Umbilical cord (tissue), 2 donors: ENCODE results near the gene CLSTN2. TPM values are rescaled to one million over a fixed set of nuclear protein-coding genes. Genes with fewer than 3 reads are reported as not detected.

Experiments
- DNase-seq: peaks from one replicate; pipeline ENCODE4 v3.0.0-alpha.2; 2015; ENCODE audit warnings: low spot score
- total RNA-seq: library from RNA; depleted of rRNA; stranded (reverse); fragments of >200 nt; gene quantifications from one replicate; pipeline ENCODE4 v1.2.3, GENCODE V29; 2014; ENCODE audit warnings: low replicate concordance; ENCODE audit not compliant: insufficient read depth

The CLSTN2 gene
- total RNA-seq, 1 donor from 2014 or later = 8.9 TPM

DNA sequence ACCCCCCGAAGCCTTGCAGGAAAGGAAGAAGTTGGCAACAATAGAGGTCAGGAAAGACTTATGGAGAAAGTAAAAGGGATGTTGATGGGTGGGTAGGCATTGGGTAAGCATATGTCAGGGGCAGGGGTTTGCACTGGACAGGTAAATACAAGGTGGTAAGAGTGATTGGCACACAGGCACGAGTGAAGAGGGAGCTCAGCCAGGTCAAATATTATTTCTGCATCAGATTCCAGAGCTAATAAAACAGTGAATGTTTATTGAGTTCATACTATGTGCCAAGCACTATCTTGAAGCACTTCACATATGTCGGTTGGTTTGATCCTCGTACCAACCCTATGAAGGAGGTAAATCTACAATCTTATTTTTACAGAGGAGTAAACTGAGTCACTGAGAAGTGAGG is 6.6 kb downstream of the CLSTN2 start:
- no peak for DNase-seq

DNA sequence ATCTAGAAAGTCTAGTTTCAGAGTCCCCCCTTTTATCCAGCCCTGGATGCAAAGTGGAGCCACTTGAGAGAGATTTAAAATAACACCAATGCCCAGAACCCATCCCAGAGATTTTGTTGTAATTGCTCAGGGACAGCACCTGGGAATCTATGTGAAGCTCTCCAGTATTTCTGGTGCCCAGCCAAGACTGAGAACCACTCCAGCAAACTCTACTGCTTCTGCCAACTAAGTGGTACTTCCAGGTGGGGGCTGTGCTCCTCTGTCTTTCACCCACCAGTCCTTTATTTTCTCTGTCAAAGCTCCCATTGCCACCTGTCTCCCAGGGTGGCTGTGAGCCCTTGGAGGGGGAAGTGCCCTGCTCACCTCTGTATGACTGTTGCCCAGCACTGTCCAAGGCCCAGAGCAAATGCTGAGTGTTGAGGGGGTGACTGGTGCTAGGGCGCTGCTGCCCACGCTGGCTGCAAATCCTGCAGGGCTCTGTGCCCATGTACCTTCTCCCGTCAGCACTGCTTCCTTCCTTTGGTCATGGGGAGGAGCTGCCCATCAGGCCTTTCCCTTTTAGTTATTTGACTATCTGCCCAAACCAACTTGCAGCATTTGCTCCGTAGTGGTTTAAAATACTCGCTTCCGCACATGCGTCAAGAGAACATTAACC is 9.4 kb downstream of the CLSTN2 start:
- DNase-seq = no peak

- DNase-seq = no peak
Observed at GRCh38 chr3:139945386-139945785, 10.4 kb downstream of the CLSTN2 start.

GRCh38 chr3:139945942-139946341 is 11.0 kb downstream of the CLSTN2 start:
- DNase-seq = no peak

DNA sequence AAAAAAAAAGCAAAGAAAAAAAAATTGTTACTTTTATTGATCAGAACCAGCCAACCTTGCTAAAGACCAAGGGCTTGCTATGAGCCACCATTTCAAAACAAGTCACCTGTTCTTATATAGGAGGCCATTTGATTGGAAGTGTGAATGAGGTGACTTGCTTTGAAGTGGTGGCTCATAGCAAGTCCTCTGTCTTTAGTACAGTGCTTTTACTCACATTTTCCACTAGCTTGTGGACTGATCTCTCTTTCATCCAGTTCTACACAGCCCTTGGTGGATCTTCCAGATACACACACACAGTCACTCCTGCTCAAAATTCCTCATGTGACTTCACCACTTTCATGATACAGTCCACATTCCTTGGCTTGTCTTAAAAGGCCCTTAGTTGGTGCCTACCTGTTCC is 13.5 kb downstream of the CLSTN2 start:
- no peak for DNase-seq

- no peak for DNase-seq
Observed at GRCh38 chr3:139948898-139949297, 13.9 kb downstream of the CLSTN2 start.

DNA sequence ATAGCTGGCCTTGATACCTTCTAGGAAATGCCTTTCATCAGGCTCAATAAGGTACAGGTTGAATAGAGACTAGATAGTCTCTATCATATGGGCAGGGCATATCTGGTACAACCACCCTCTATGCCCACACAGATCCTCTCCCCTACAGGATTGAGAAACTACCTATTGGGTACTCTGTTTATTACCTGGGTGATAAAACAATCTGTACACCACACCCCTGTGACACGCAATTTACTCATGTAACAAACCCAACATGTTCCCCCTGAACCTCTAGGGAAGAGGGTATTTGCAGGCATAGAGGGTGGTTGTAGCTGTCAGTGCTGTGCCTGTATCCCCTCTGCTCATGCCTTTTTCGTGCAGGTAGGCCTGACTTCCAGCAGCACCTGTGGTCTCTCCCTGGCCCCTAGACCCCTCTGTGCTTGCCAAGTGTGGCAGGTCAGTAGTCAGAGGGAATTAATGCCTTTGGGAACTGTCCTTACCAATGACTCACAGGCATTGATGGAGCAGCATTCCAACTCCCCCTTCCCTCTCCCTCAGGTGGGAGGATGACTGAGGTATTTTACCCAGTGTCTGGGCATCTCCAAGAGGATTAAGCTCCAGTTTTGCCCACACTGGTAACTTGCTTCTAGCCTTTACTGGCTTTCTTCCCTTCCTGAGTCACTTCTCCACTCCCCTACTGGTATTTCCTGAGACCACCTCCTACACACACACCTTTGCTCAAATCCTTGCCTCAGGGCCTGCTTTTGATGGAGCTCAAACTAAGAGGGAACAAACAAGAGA is 18.3 kb downstream of the CLSTN2 start:
- no peak for DNase-seq

- no peak for DNase-seq
Observed at GRCh38 chr3:139954146-139954860, 19.3 kb downstream of the CLSTN2 start.

- DNase-seq = no peak
Observed at GRCh38 chr3:139957844-139958243, 22.9 kb downstream of the CLSTN2 start.

DNA sequence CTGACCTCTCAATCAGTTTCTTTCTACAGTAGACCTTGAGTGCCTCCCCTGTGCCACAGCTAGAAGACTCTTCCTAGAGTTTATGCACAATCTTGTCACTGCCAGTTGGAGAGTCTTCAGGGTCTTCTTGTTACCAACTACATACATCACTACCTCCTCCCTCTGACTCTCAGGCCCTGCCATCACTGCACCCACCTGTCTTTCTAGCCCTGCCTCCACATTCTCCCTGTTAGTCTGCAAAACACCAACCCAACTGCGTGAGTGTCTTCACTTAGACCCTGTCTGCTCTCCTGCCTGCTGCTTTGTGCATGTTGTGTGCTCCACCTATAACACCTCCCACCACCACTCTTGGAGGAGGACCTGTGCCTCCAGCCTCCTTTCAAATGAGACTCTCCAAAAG is 34.4 kb downstream of the CLSTN2 start:
- no peak for DNase-seq

- no peak for DNase-seq
Observed at GRCh38 chr3:139970526-139970925, 35.5 kb downstream of the CLSTN2 start.

DNA sequence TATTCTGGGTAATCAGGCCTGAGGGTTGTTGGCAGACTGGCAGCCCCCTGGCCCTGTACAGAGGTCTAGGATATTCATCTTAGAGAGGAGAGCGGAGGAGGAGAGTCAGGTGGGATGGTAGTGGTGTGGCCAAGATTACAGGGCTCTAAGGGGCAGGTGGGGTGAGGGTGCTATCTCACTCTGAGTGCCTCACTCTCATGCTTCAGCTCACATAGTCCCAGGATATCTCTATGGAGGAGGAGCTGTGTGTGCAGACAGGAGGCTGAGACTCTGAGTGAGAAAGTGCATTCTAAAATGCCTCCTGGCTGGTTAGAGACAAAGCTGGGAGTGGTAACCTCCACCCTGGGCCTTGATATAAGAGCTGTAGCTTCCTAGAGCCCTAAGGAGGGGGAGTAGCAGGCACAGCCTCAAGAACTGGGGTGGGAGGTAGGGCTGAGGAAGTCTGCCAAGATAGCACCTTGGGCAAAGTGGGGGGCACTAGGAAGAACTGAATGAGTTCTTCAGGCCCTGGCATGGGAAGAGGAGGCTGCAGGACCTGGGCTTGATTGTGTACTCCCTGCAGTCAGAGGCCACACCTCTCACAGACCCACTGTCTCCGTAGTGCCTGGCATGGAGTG is 39.9 kb downstream of the CLSTN2 start:
- DNase-seq = no peak

GRCh38 chr3:139975594-139976365 is 40.8 kb downstream of the CLSTN2 start:
- DNase-seq = peak; percentile 55

- no peak for DNase-seq
Observed at GRCh38 chr3:139978966-139979365, 44.0 kb downstream of the CLSTN2 start.

DNA sequence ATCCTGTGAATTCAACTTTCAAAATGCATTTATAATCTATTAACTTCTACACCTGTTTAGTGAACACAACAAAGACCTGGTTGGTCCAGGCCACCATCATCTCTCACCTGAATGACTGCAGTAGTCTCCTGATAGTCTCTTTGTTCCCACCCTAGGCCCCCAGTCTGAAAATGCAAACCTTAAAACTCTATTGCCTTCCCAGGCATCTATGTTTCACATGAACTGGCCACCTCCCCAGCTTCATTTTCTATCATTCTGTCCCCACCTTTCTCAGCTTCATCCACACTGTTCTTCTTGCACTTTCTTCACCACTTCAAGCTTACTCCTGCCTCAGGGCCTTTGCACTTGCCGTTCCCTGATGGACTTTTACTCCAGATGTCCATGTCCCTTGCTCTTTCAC is 45.0 kb downstream of the CLSTN2 start:
- DNase-seq = no peak

- DNase-seq = peak; percentile 3
Observed at GRCh38 chr3:139982404-139982803, 47.4 kb downstream of the CLSTN2 start.

GRCh38 chr3:139985576-139985975 is 50.6 kb downstream of the CLSTN2 start:
- DNase-seq = no peak

- no peak for DNase-seq
Observed at GRCh38 chr3:139987908-139988307, 52.9 kb downstream of the CLSTN2 start.

- DNase-seq = no peak
Observed at GRCh38 chr3:139988472-139989156, 53.6 kb downstream of the CLSTN2 start.

- DNase-seq = no peak
Observed at GRCh38 chr3:139994891-139995290, 59.9 kb downstream of the CLSTN2 start.

DNA sequence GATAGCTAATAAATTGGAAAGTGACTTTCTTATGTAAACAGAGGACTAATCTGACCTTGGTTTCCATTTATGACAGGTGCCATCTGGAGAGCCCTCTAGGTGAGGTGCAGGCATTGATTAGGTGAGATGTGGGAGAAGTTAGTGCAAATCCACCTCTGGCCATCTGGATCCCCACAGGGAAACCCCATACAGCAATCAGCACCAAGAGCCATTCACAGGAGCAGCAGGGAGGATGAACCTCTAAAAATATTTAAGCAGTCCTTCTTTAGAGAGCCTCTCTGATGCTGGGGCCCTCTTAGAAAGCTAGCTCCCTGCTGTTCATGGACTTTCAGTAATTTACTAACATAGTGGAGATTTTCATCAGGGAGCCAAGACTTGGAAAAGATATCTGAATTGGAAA is 69.3 kb downstream of the CLSTN2 start:
- no peak for DNase-seq
